DND-41 (cell line): ENCODE data around the gene HIC2.

Experiments
- ATAC-seq: fragments of 200-7000 bp; cut with Tn5 transposase; 3 replicates; pipeline ENCODE4 v1.9.1; 2021; ENCODE audit warnings: low read depth; ENCODE audit not compliant: insufficient read depth
- DNase-seq: peaks from one replicate; pipeline ENCODE4 v3.0.0-alpha.2; 2020
- H2AFZ ChIP-seq: 2 replicates; pipeline ENCODE4 v1.6.0; 2012; ENCODE audit warnings: low read depth, low read length
- H3K27ac ChIP-seq: 2 replicates; pipeline ENCODE4 v1.5.1; 2012; ENCODE audit warnings: low read length, inconsistent platforms
- H3K27me3 ChIP-seq: fragments of 200-600 bp; sonication (generic); 2 replicates; pipeline ENCODE4 v1.6.0; 2012; ENCODE audit warnings: low read length, mild to moderate bottlenecking, inconsistent platforms; ENCODE audit not compliant: insufficient read depth, poor library complexity
- H3K36me3 ChIP-seq: 2 replicates; pipeline ENCODE4 v1.5.1; 2012; ENCODE audit warnings: low read length, inconsistent platforms; ENCODE audit not compliant: insufficient read depth
- H3K4me1 ChIP-seq: 2 replicates; pipeline ENCODE4 v1.5.1; 2012; ENCODE audit warnings: mild to moderate bottlenecking, low read length; ENCODE audit not compliant: insufficient read depth
- H3K4me2 ChIP-seq: 2 replicates; pipeline ENCODE4 v1.6.0; 2012; ENCODE audit warnings: mild to moderate bottlenecking, moderate library complexity, low read length, inconsistent platforms; ENCODE audit not compliant: insufficient read depth
- H3K4me3 ChIP-seq, 2 experiments: fragments of 200-600 bp in 1 of 2; shearing (Covaris generic) in 1 of 2; 2 replicates each; pipeline ENCODE4 v1.5.1; 2012 to 2016; ENCODE audit warnings: inconsistent platforms in 2 of 2, low read length in 2 of 2, mild to moderate bottlenecking in 2 of 2, low read depth in 1 of 2, moderate library complexity in 1 of 2
- H3K79me2 ChIP-seq: 2 replicates; pipeline ENCODE4 v1.6.0; 2012; ENCODE audit warnings: low read length, inconsistent platforms; ENCODE audit not compliant: insufficient read depth
- H3K9ac ChIP-seq: 2 replicates; pipeline ENCODE4 v1.6.0; 2012; ENCODE audit warnings: low read depth, mild to moderate bottlenecking, inconsistent platforms, low read length, moderate library complexity
- H3K9me3 ChIP-seq: 2 replicates; pipeline ENCODE4 v1.5.1; 2012; ENCODE audit warnings: low read length, moderate library complexity, mild to moderate bottlenecking, inconsistent platforms; ENCODE audit not compliant: insufficient read depth, severe bottlenecking
- H4K20me1 ChIP-seq: 2 replicates; pipeline ENCODE4 v1.6.0; 2012; ENCODE audit warnings: low read length; ENCODE audit not compliant: insufficient read depth
- CTCF ChIP-seq: IDR thresholded peaks from 2 replicates; pipeline ENCODE4 v1.5.1; 2012; ENCODE audit warnings: borderline replicate concordance, low read length, moderate library complexity, mild to moderate bottlenecking; ENCODE audit not compliant: poor library complexity, severe bottlenecking; ENCODE audit errors: extremely low read depth
- EZH2 ChIP-seq: IDR thresholded peaks from 3 replicates; pipeline ENCODE4 v1.6.1; 2012; ENCODE audit warnings: borderline replicate concordance, low read depth, mild to moderate bottlenecking, moderate library complexity, low read length, inconsistent platforms; ENCODE audit not compliant: severe bottlenecking

Gene HIC2

GRCh38 chr22:21449531-21450319 lies 32.6 kb downstream of the HIC2 start:
- TF ChIP-seq CTCF (no peak), EZH2 (no peak)
- Histone ChIP-seq H3K4me2 (no peak overlapping the region), H3K4me1 (no peaks in the 10 kb centered on the region), H3K79me2 (no peaks in the 10 kb centered on the region), H3K4me3 (no peak overlapping the region), H4K20me1 (peaks cover 34% of the 10 kb centered on the region), H3K27me3 (no peaks in the 10 kb centered on the region), H2AFZ (no peak overlapping the region), H3K27ac (no peak overlapping the region), H3K36me3 (peaks cover 35% of the 10 kb centered on the region), H3K9me3 (no peaks in the 10 kb centered on the region), H3K9ac (no peak overlapping the region)
- ATAC-seq, result no peak
- DNase-seq, result no peak

- H3K9ac ChIP-seq, result no peak overlapping the region
- DNase-seq (no peak), ATAC-seq (no peak)
- peak; percentile 34 for TF ChIP-seq CTCF
- no peak for TF ChIP-seq EZH2
- no peak overlapping the region for H3K4me3 ChIP-seq
- no peaks in the 10 kb centered on the region for H3K79me2 ChIP-seq
- no peaks in the 10 kb centered on the region for H3K9me3 ChIP-seq
- no peak overlapping the region for H2AFZ ChIP-seq
- no peaks in the 10 kb centered on the region for H3K27me3 ChIP-seq
- peaks cover 27% of the 10 kb centered on the region for H4K20me1 ChIP-seq
- peaks cover 28% of the 10 kb centered on the region for H3K36me3 ChIP-seq
- H3K4me2 ChIP-seq, result no peak overlapping the region
- no peak overlapping the region for H3K27ac ChIP-seq
- H3K4me1 ChIP-seq, result no peaks in the 10 kb centered on the region
These were observed 33.2 kb downstream of the HIC2 start for GRCh38 chr22:21450320-21450831.

DNA sequence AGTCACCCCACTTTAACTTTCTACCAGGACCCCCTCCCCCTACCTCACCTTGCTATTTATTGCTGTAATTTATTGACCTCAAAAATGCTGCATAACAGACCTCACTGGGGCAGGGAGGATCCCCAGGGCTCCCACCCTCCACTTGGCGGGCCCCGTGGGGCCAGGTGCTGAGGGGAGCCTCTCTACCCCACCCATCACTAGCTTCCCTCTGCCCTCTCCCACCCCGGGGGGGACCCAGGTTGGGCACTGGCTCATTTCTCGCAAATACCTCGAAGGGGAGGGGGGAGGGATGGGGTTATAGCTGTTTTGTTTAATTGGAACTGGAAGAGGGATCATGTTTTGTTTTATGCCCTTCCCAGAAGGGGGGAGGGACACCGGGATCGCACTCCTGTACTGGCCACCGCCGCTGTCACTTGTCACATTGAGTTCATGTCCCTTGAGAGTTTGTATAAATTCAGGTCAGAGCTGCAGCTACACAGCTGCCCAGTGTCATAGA lies 33.7 kb downstream of the HIC2 start:
- no peak overlapping the region for H3K9ac ChIP-seq
- H3K4me2 ChIP-seq, result no peak overlapping the region
- H4K20me1 ChIP-seq, result peaks cover 26% of the 10 kb centered on the region

More for the DNA sequence above, 33.7 kb downstream of the HIC2 start:
- H3K27ac ChIP-seq, result no peak overlapping the region
- DNase-seq, result no peak
- H3K36me3 ChIP-seq, result peaks cover 23% of the 10 kb centered on the region
- H3K4me3 ChIP-seq, result no peak overlapping the region
- no peaks in the 10 kb centered on the region for H3K4me1 ChIP-seq
- no peak overlapping the region for H2AFZ ChIP-seq
- no peaks in the 10 kb centered on the region for H3K27me3 ChIP-seq
- H3K79me2 ChIP-seq, result no peaks in the 10 kb centered on the region
- ATAC-seq, result no peak
- TF ChIP-seq CTCF (no peak), EZH2 (no peak)
- no peaks in the 10 kb centered on the region for H3K9me3 ChIP-seq
